AG08395 (cell line): ENCODE data around the gene TIMP3.
"Not testable (repeated sequence)": the region's sequence is repeated elsewhere in the genome, so short reads cannot be mapped to it uniquely, and the experiment has no call there.

Experiments
- DNase-seq: peaks from one replicate; pipeline ENCODE4 v3.0.0; 2012; ENCODE audit warnings: mixed read lengths, low spot score

The TIMP3 gene

DNA sequence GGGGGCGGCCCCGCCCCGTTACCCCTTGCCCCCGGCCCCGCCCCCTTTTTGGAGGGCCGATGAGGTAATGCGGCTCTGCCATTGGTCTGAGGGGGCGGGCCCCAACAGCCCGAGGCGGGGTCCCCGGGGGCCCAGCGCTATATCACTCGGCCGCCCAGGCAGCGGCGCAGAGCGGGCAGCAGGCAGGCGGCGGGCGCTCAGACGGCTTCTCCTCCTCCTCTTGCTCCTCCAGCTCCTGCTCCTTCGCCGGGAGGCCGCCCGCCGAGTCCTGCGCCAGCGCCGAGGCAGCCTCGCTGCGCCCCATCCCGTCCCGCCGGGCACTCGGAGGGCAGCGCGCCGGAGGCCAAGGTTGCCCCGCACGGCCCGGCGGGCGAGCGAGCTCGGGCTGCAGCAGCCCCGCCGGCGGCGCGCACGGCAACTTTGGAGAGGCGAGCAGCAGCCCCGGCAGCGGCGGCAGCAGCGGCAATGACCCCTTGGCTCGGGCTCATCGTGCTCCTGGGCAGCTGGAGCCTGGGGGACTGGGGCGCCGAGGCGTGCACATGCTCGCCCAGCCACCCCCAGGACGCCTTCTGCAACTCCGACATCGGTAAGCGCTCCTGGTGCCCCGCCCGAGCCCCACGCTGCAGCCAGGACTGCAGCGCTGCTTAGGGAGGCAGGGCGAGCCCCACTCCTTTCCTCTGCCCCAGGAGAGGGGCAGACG lies at the start of gene TIMP3:
Gene TIMP3 (plus strand): TSS at position 169 of the 700 bp plus-strand sequence. CDS start 297 bp downstream, at position 466.
- DNase-seq: peak; percentile 98

DNA sequence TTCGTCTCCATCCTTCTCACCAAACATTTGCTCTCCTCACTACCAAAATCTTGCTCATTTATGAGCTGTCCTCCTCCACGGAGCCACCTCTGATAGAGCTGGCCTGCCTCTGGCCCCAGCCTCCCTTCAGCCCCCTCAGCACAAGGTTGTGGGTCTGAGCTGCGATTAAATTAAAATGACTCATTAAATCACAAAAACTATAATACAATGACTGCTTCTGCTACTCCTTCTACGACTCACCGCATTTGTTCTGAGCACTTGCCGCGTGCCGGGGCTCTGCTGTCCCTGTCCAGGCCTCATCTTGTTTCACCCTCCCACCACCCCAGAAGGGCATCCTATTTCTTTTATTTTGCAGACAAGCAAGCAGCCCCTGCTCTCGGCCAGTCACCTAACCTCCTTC lies 49.2 kb upstream of the TIMP3 start:
- DNase-seq: no peak

DNA sequence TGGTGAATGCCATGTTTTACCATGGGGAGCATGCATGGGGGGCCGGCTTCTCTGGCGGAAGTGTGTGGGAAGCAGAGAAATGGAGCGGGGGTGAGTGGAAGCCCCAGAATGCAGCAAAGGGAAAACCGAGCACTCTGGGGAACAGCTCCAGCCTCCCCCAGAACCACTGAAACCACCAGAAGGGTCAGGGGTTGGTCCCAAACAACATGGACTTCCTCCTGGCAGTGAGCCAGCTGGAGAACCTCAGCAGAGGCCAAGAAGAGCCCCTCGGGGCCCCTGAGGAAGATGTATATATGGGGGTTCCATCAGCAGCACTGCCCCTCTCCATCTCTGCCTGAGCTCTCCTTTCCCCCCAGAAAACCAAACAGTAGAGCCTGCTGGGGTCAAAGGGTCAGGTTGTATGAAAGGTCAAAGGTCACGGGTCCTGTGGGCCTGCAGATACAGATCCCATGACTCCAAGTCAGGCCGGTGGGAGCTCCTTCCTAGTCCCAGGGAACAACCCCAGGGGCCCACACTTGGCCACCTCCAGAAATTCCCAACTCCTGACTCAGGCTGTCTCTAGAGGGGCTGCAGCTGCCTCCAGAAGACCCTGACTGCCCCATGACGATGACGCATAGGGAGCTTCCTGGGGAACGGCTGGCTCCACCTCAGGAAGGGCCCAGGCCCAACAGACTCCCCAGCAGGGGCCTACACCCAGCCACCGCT lies 48.5 kb upstream of the TIMP3 start:
- DNase-seq: no peak

DNA sequence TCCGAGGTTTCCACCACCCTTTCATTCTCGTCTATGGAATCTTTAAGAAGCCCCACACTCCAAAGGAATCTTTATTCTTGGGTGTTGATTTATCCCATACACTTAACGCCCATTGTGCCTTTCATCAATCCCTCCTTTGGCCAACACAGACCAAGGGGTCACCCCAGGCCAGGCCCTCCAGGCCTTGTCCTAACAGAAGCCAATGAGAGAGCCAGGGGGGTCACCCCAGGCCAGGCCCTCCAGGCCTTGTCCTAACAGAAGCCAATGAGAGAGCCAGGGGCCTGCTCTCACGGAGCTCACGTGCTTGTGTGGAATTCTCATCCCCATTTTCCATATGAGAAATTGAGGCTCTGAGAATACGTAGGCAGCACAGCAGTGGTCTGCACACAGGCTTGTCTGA lies 47.9 kb upstream of the TIMP3 start:
- no peak for DNase-seq

DNA sequence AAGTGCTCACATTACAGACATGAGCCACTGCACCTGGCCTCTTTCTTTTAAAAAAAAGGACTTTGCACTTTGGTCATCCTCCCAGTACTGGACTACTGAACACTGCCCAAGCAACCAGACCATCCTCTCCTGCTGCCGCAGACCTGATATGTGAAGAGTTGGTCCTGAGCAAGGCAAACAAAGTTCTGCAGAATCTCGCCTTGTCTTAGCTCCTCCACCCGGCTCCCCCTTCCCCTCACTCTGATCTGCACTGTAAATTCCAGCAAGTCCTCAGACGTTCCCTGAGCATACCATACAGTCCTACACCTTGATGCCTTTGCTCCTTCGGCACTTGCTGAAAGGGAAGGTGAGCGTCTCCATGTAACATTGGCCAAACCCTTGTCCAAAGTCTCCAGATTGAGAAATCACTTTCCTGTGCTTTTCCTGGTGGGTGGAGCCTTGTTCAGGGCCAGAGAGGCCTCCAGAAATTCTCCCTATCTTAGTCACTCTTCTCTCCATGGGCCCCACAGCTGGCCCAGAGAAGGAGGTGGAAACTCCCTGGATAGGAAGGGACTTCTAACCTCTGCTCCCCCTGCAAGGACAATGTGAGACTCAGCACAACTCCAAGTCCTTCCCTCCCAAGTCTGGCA lies 47.0 kb upstream of the TIMP3 start:
- peak; percentile 71 for DNase-seq

DNA sequence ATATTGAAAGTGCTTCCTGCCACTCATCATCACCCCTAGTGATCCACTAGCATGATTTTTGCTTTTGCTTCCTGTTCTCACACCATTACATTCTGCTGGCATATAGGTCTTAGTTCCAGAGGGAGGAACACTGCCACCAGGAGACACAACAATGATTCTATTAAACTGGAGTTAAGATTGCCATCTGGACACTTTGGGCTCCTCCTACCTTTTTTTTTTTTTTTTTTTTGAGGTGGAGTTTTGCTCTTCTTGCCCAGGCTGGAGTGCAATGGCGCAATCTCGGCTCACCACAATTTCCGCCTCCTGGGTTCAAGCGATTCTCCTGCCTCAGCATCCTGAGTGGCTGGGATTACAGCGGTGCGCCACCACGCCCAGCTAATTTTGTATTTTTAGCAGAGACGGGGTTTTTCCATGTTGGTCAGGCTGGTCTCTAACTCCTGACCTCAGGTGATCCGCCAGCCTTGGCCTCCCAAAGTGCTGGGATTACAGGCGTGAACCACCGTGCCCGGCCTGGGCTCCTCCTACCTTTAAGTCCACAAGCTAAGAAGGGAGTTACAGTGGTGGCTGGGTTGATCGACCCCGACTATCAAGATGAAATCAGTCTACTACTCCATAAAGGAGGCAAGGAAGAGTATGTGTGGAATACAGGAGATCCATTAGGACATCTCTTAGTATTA lies 44.3 kb upstream of the TIMP3 start:
- DNase-seq: not testable (repeated sequence)

DNA sequence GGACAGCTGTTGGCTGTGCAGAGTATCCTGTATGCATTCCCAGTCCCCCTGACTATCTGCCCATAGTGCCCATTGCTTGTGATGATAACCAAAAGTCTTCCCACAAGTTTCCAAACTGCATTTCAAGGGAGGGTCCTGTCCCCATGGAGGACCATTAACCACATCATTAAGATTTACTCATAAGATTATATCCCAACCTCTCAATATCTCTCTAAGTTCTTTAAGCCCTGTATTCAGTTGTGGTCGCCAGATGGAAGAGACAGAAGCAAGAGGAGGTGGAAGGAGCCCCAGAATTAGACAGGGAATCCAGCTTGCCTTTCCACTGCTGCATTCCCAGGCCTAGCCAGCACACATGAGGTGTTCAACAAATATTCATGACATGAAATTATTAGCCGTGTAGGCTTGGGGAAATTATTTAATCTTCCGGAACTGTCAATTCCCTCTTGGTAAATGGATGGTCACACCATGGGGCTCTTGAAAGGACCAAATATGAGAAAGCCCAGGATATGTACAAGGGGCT lies 42.6 kb upstream of the TIMP3 start:
- DNase-seq: no peak

DNA sequence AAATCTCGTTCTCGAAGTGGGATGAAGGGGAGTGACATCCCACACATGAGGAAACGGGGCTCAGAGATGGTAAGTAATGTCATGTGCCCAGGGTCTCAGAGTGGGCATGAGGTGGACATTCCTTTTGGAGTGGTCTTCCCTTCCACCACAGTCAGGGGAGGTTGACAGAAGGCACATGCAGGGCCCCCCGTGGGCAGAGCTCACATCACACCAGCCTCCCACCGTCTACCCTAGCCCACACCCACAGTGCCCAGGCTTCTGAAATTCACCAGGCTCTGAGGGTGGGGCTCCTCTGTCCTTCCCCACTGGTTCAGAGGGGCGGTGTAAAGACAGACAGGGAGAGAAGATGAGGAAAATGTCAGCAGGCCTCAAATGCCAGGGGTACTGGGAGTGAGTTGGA lies 41.1 kb upstream of the TIMP3 start:
- DNase-seq: no peak

DNA sequence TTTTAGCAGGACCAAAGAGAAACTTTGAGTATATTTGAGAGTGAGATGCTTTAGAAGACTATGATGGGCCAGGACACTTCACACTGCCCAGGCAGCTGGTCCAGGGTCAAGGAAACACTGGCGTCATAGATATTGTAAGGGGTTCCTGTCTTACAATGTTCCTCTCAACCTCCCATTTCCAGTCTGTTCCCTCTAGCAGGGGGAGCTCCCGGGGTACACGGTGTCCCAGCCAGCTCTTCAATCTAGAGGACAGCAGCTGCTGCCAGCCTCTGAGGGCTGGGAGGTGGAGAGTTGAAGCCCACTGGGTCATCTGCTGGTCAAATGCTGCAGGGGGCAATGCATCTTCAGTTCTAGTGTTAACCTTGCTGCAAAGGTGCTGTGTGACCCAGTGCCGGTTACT lies 40.7 kb upstream of the TIMP3 start:
- no peak for DNase-seq

DNA sequence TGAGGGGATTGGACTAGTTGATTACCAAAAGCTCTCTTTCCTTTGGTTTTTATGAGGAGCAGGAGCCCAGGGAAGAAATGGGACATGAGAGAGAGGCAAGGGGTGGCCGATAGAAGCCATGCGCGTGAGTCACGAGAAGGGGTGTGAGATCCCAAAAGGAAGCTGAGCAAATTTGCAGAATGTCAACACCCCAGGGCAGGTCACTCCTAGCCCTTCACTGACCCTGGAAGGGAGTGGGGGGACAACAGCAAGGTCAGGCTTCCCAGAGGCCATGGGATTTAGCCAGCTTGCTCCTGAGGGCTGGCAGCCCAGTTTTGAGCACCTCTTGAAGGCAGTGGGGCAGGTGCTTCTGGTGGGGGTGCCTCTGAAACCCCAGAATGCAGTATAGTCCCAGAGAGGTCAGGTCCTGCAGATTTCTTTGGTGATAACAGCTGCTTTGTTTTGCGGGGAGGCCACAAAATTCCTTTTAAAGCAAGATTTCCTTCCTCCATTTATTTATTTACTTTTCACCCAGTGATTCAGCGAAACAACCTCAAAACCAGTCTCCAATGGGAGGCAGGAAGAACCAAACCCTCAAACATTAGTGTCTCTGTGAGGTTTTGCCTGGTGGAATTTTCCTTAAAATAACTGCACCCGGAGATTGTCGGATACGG lies 40.1 kb upstream of the TIMP3 start:
- no peak for DNase-seq

DNA sequence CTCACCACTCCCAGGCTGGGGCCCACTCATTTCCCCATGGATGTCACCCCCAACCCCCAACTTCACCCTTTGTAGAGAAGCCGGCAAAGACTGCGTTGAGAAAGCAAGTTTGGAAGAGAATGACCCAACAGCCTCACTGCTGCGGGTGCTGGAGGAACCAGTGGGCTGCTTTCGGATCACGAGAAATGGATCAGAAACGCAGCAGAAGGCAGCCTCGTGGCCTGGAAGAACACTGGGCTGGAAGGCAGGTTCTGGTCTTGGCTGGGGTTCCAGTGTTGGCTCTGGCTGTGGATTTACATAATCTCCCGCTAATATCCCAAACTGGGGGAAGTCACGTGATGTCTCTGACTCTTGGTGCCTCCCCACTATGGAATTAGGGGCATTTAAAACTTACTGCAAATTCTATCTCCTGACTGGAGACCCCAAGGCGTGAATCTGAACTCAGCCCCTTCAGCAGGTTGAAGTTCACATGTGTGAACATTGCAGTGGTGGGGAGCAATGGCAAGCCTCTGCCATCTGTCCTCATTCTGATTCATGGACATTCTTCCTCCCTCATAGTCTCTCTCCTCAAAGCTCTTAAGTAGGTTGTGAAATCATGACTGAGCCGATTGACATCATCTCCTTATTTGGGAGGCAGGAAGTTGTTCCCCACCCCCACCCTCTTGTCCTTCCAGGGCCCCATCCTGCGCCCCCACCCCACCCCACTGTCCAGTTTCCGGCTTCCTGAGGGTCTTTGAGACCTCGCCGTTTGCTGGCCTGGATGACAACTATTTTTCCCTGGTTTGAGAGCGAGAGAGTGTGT lies 37.0 kb upstream of the TIMP3 start:
- peak; percentile 71 for DNase-seq

DNA sequence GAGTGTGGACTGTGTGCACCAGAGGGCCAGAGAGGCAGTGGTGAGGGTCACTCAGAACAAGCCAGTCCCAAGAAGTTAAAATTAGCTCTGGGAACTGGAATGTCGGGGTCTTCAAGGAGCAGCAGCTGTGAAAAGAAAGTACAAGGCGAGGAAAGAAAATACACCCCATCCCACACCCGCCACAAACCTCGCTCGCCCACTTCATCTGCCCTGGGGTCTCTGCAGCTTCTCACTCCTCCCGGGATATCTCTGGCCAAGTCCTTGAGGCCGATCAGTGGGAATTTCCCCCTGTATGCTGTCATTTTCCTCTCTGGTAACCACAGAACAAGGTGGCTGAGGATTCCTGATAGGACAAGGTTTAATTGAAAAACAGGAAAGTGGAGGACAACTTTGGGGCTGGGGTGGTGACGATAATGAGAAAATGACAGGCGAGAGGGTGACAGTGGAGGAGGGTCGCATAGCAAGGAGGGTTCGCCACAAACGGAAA lies 36.3 kb upstream of the TIMP3 start:
- no peak for DNase-seq

DNA sequence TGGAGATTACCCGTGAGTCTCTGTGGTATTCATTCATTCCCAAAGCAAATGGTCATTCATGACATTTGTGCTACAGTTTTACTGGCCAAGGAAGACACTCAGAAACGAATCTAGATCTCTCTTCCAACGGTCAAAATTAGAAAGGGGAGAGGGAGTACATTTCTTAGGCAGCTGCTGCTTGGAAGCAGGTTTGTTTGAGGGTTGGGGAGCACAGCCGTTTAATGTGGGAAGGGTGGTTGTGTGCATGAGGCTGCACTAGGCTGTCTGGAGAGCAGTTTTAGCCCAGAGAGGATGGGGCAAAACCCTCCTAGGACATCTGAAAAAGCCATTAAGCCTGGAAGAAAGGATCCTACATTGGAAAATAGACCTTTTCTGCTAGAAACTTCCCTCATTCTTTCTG lies 29.7 kb upstream of the TIMP3 start:
- no peak for DNase-seq

DNA sequence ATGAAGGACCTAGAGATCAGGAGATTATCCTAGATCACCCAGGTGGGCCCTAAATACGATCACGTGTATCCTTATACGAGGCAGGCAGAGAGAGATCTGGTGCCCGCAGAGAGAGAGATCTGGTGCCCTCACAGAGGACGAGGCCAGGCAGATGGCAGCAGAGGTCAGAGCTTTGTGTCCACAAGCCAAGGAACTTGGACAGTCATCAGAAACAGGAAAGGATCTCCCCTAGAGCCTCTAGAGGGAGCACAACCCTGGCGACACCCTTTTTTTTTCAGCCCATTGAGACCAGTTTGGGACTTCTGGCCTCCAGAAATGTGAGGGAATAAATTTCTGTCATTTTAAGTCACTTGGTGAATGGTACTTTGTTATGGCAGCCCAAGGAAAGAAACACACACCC lies 25.5 kb upstream of the TIMP3 start:
- DNase-seq: peak; percentile 23

DNA sequence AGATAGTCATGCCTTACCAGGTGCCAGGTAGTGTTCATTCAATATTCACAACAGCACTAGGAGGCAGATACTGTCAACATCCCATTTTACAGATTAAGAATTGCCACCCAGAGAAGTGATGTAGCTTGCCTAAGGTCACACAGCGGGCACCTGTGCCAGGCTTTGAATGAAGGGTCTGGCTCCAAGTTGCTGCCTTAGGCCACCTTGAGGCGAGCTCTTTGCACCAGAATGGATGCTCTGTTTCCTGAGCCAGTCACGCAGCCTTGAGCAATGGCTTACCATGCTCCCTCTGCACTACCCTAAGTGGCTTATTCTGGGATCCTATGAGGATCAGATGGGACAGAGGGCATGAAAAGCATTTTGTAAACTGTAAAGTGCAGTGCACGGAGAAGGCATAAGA lies 25.1 kb upstream of the TIMP3 start:
- no peak for DNase-seq

DNA sequence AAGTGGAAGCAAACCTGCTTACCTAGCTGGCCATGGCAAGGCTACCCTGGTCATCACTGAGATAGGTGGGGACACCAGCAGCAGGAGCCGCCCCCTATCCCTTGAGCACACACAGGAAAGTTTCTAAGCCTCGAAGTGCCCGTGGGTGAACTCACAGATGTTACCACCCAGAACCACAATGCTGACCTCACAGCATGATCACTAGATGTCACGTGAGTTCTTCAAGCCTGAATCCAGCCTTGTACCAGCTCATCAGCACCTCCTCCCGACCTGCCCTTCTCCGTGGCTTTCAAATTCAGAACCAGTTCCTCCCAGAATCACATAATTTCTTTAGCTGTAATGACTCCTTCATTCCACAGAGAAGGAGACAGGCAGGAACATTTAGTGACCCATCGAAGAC lies 24.7 kb upstream of the TIMP3 start:
- no peak for DNase-seq

DNA sequence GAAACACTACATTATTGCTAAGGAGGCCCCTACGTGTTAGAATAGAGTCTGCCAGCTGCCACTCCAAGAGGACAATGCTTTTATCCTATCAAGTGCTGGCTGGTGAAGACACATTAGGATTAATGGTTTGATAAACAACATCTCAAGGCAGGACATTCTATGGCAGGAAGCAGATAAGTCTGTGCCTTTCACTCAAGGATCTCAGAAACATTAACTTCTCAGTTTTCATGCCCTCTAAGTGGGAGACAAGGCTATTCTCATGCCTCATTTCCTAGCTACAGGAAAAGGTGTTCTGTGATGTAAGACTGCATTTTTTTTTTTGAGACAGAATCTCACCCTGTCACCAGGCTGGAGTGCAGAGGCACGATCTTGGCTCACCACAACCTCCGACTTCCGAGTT lies 23.5 kb upstream of the TIMP3 start:
- DNase-seq: no peak

DNA sequence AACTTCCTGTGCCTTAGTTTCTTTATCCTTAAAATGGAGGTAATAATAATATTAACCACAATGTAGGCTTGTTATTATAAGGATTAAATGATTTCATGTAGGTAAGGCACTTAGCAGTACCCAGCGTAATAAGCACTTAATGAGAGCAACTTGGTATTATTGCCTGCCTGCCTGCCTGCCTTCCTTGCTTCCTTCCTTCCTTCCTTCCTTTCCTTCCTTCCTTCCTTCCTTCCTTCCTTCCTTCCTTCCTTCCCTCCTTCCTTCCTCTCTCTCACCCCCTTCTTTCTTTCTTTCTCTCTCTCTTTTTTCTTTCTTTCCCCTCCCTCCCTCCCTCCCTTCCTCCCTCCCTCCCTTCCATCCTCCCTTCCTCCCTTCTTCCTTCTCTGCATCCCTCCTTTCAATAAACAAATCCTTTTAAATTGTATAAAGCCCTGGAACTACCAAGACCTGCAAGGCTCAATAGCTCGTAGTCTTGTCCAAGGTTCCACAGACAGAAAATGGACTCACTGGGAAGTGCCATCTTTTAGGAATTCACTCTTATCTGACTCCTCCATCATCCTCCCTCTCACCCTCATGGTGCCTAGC lies 20.7 kb upstream of the TIMP3 start:
- DNase-seq: no peak

DNA sequence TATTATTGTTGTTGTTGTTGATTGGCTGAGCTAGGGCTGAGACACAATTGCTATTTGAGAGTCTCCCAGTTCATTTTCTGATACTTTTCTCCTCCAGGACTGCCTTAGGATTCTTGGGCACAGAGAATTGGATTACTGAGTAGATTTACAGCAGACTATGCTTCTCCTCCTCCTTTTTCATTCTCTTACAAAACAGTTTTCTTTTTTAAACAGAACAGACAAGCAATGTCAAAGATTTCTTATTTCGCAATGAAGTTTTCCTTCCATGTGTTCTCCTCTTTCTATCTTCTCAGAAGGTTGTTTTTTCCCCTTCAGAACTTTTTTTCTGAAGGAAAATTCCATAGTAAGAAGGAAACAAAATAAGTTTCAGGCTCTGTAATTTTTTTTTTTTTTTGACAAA lies 19.8 kb upstream of the TIMP3 start:
- no peak for DNase-seq

DNA sequence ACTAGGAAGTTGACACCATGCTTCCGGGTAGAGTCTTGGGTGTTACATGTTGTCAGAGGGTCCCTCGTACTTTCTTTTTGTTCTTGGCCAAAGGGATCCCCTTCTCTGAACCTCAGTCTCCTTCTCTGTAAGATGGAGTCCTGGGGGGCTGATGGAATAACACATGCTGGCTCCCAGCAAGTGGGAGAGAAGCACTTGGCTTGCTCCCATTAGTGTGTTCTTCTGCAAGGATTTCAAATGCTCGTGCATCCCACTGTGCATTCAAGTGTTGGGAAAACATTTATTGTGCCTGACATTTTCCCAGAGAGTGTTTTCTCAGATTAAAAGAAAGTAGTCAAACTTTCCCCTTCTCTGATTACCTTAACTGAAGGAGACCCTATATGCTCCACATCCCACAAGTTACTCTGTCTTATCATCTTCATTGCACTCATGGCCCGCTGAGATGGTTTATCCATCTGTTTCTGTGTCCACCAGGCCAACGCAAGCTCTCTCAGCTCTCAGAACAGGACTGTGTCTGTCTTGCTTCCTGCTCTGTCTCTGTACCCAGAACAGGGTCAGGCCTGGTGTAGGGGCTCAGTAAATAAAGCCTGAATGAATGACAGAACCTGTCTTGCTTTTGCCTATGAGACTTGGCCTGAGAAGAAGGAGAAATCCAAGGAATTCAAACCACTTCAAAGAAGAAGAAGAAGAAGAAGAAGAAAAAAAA lies 16.0 kb upstream of the TIMP3 start:
- no peak for DNase-seq
